T47D (cell line): ENCODE data around the gene ALG1.
A peak's percentile ranks its signal among the peaks of the same experiment; 100 is the strongest.
"Not testable (repeated sequence)": the region's sequence is repeated elsewhere in the genome, so short reads cannot be mapped to it uniquely, and the experiment has no call there.

Source experiments
- DNase-seq, 2 experiments: peaks; one replicate each; pipeline versions ENCODE4 v3.0.0 to v3.0.0-alpha.2; 2011 to 2012; ENCODE audit warnings: low read depth in 1 of 2, low spot score in 1 of 2
- JUND ChIP-seq: IDR thresholded peaks from 2 replicates; pipeline ENCODE4 v1.6.1; 2012; ENCODE audit warnings: low read depth
- in situ Hi-C: cut with HindIII; loops from 2 replicates; pipeline ENCODE4 v1.10.0; 2016; ENCODE audit warnings: low sequenced_read_pairs, low pct_unique_long_range_greater_than_20kb

ALG1 gene

GRCh38 chr16:5069854-5070253, 1.8 kb upstream of the ALG1 start:
- in situ Hi-C loops: no loop called here
- no peak for DNase-seq
- TF ChIP-seq JUND: no peak

- in situ Hi-C loops: no loop called here
- TF ChIP-seq JUND: no peak
- DNase-seq: no peak
These were observed 1.0 kb upstream of the ALG1 start for GRCh38 chr16:5070431-5071186.

GRCh38 chr16:5071341-5071680, 332 bp upstream of the ALG1 start:
- TF ChIP-seq JUND: no peak
- DNase-seq: no peak
- in situ Hi-C loops: no loop called here

GRCh38 chr16:5072334-5073278, 963 bp downstream of the ALG1 start:
- TF ChIP-seq JUND: no peak
- DNase-seq: no peak
- in situ Hi-C loops: no loop called here

GRCh38 chr16:5073279-5073629, 1.6 kb downstream of the ALG1 start:
- no peak for TF ChIP-seq JUND
- in situ Hi-C loops: no loop called here
- no peak for DNase-seq

- in situ Hi-C loops, DNase-seq: not testable (repeated sequence)
These were observed 2.1 kb downstream of the ALG1 start for GRCh38 chr16:5073771-5074170.

GRCh38 chr16:5075637-5076036, 4.0 kb downstream of the ALG1 start:
- in situ Hi-C loops: no loop called here
- no peak for DNase-seq
- TF ChIP-seq JUND: no peak

GRCh38 chr16:5077304-5077703, 5.7 kb downstream of the ALG1 start:
- in situ Hi-C loops: no loop called here
- TF ChIP-seq JUND: no peak
- no peak for DNase-seq

- in situ Hi-C loops: no loop called here
- no peak for DNase-seq
- no peak for TF ChIP-seq JUND
These were observed 7.0 kb downstream of the ALG1 start for GRCh38 chr16:5078626-5079025.

GRCh38 chr16:5080461-5080860, 8.8 kb downstream of the ALG1 start:
- in situ Hi-C loops, DNase-seq: not testable (repeated sequence)

GRCh38 chr16:5080996-5081395, 9.4 kb downstream of the ALG1 start:
- DNase-seq, in situ Hi-C loops: not testable (repeated sequence)

- in situ Hi-C loops, DNase-seq: not testable (repeated sequence)
These were observed 12.0 kb downstream of the ALG1 start for GRCh38 chr16:5083646-5084045.

- DNase-seq, in situ Hi-C loops: not testable (repeated sequence)
These were observed 12.6 kb downstream of the ALG1 start for GRCh38 chr16:5084099-5084731.

- peak in 1 of 2 experiments; percentile 65 for DNase-seq
- in situ Hi-C loops: not testable (repeated sequence)
These were observed 13.2 kb downstream of the ALG1 start for GRCh38 chr16:5084802-5085201.

GRCh38 chr16:5085716-5086115, 14.1 kb downstream of the ALG1 start:
- DNase-seq, in situ Hi-C loops: not testable (repeated sequence)

GRCh38 chr16:5088086-5088790, 16.6 kb downstream of the ALG1 start:
- DNase-seq, in situ Hi-C loops: not testable (repeated sequence)

- DNase-seq, in situ Hi-C loops: not testable (repeated sequence)
These were observed 17.3 kb downstream of the ALG1 start for GRCh38 chr16:5088936-5089335.
